Stimulated activated CD4-positive, alpha-beta T cell treated with anti-CD3 and anti-CD28 coated beads, Interleukin-4, amount 100 ng/mL, for 4 hours (primary cell): ENCODE data around the gene BLMH.

ENCODE experiments used
- DNase-seq, 2 experiments: peaks; one replicate each; pipeline ENCODE4 v3.0.0-alpha.2; 2020

Gene BLMH

GRCh38 chr17:30304778-30305177, 13.0 kb upstream of the BLMH start:
- no peak for DNase-seq

- DNase-seq: no peak
These were observed 10.5 kb upstream of the BLMH start for GRCh38 chr17:30302241-30302640.

DNA sequence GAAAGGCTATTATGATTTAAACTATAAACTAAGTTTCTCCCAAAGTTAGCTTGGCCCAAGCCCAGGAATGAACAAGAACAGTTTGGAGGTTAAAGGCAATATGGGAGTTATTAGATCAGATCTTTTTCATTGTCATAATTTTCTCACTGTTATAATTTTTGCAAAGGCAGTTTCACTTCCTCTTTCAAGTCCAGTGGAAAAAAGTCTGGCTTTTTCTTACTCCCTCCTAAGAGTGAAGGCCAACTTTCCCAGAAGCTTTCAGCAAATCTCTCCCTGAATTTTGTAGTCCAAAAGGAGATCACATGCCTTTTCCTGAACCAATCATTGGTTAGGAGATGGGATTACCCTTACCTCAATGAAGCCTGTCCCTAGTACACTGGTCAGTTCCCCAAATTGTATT, 9.1 kb upstream of the BLMH start:
- no peak for DNase-seq

DNA sequence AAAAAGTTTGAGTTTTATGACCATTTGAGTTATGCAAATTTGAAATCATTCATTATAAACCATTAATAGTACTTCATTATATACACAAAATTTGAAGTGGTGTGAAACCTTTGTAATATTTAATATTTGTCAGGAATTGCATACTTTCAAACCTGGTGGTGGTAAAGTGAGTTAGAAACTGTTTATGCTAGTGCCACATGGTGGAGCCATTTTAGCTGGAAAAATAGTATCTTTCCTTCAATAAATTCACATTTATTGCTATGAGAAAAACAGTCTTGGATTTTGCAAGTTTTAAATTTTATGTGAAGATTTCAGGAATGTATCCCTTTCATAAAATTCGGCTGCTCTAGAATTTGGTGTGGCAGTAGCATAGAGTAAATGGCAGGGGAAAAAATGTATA, 7.3 kb upstream of the BLMH start:
- no peak for DNase-seq

DNA sequence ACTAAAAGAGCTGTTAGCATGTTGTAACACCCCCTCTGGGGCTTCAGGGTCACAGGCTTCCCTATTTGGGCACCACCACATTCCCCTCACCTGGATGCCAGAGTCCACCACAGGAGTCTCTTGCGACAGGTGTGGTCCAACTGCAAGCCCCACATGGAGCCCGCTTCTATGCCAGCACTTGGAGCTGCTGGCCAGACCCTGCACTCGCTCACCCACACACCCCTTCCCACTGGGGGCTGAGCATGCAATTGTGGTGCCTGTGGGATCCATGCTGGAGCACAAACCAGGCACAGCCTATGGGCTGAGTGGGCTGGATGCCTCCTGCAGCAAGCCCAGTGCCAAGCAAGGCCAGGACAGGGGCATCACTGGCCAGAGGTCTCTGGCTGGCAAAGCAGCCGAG, 6.0 kb upstream of the BLMH start:
- DNase-seq: no peak

GRCh38 chr17:30296499-30297080, 4.8 kb upstream of the BLMH start:
- no peak for DNase-seq

DNA sequence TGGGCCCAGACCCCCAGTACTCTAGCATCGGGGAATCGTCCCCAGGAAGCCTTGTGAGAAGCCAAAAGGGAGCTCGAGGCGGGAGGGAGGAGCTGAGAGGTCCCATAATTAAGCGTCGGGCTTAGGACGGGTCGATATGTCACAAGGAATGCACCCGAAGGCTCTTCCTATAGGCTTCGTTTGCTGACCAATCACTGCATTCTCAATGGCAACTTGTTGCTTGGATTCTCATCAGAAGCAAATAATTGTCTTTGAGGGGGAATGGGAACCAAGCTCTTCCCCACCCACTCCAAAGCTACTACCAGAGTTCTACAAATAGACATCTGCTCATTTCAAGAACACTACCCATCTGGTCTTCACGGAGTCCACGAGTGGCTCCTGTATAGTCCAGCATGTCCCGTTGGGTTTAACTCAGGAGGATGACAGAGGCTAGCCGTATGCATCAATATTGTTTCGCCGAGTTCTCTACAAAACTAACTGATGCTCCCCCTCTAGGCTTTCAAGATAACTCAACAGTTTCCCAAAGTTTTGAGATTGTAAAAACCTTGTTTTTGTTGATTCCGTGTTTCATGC, 628 bp upstream of the BLMH start:
- DNase-seq: no peak

GRCh38 chr17:30290696-30291542, 825 bp downstream of the BLMH start:
- peak; percentile 13 to 35 for DNase-seq

GRCh38 chr17:30290077-30290476, 1.7 kb downstream of the BLMH start:
- DNase-seq: no peak

DNA sequence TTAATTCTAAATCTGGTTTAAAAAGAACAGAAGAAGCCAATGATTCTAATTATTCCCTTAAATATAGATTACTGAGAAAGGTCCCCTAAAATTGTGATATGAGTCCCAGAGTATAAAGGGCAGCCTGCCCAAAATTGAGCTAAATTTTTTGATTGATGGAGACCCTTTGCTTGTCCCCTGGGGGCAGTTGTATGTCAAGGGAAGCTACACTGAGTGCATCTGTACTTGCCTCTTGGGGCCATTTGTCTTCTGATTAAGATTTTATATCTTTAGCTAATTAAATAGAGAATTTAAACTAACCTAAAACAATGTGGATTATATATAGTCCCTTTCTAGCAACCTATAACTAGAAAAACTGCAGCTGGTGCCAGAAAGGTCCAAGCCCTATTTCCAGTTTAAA, 12.6 kb downstream of the BLMH start:
- DNase-seq: no peak

GRCh38 chr17:30278032-30278431, 13.7 kb downstream of the BLMH start:
- no peak for DNase-seq

- no peak for DNase-seq
These were observed 15.8 kb downstream of the BLMH start for GRCh38 chr17:30275911-30276310.

DNA sequence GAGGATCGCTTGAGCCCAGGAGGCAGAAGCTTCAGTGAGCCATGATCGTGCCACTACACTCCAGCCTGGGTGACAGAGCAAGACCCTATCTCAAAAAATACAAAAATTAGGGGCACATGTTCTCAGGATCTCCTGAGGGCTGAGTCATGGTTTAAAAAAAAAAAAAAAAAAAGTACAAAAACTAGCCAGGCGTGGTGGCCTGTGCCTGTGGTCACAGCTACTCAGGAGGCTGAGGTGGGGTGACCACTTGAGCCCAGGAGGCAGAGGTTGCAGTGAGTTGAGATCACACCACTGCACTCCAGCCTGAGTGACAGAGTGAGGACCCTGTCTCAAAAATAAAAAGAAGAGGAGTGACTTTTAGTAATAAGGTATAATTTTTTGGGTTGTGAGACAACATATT, 16.9 kb downstream of the BLMH start:
- no peak for DNase-seq

- DNase-seq: no peak
These were observed 18.4 kb downstream of the BLMH start for GRCh38 chr17:30273373-30273772.

GRCh38 chr17:30271102-30271501, 20.6 kb downstream of the BLMH start:
- no peak for DNase-seq

GRCh38 chr17:30267625-30268024, 24.1 kb downstream of the BLMH start:
- no peak for DNase-seq

DNA sequence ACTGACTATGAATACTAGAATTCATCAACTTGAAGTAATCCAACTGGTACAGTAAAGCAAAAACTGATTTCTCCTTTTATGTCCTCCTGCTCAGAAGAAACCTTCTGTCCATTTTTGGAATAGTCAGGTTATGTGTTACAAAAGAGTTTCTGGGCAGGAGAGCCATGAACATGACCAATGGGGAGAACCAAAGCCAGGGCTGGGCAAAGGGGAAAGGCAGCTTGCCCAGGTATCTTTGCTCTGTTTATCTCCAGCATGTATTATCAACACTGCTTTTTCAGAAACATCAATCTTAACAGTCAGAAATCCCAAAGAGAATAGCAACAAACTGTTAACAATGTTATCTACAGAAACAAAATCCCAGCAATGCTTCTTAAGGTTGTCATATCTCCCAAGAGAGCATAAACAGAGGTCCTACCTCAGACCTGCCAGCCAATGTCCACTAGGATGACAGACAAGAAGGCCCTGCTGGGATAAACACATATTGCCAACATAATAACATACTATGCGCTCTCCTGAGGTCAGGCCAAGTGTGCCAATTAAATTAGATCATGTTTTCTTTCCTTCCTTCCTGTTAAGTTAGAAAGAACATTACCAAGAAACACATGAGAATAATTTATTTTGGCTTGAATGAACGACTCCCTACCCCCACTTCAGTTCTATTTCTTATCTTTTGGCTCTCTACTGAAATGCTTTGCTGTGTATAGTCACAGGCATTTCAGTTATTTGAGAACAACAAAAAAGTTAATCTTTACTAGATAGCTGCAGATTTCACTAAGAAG, 28.0 kb downstream of the BLMH start:
- no peak for DNase-seq

GRCh38 chr17:30256756-30257506, 34.8 kb downstream of the BLMH start:
- DNase-seq: no peak

DNA sequence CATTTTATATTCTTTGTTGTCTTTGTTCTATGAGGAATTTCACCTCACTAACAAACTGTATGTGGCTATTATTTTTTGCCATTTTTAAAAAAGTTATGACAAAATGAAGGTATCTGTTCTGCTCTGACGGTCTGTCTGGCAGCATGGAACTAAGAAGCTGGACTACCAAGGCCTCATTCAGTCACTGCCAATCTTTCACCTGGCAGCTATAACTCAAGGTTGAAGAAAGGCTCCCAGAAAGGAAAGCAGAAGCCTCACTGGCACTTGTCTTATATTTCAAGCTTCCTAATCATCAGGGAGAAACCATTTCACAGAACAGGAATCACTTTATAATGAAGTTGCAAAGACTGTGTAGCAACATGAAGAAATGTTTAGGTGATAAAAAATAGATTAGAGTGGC, 37.6 kb downstream of the BLMH start:
- DNase-seq: no peak

- no peak for DNase-seq
These were observed 38.4 kb downstream of the BLMH start for GRCh38 chr17:30253312-30253711.

DNA sequence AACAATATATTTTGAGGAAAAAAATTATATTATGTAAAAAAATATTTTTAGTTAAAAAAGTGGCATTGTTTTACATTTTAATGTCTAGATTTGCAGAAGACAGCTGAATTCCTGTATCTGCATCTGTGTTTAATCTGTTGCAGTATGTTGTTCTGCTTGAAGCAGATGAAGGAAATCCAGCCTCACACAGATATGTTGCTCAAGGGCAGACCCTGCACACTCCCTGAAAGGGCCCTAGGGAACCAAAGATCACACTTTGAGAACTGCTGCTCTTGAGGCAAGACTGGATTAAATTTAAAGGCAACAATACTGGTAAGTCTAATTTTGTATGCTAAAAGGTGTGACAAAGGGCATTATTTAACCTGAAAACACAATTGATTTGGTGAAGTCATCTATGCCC, 39.8 kb downstream of the BLMH start:
- DNase-seq: no peak

DNA sequence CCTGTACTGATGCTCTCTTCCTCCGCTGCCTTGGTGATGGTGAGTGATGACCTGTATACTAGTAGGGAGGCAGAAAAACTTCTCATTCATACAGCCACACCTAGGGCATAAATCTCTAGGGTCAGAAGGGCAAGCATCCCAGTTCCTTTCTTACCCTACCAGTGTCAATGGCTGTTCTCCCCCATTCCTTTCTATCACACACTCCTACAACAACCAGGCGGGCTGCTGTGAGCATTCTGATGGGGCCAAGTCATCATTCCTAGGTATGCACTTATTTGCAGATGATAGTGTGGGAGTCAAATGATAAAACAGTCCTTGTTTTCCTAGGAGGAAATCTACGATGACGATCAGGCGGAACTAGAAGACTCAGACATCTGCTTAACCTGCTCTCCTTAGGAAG, 42.3 kb downstream of the BLMH start:
- DNase-seq: no peak

GRCh38 chr17:30248786-30249185, 43.0 kb downstream of the BLMH start:
- DNase-seq: no peak
